ENCODE data around the gene SEPTIN6.

DNA sequence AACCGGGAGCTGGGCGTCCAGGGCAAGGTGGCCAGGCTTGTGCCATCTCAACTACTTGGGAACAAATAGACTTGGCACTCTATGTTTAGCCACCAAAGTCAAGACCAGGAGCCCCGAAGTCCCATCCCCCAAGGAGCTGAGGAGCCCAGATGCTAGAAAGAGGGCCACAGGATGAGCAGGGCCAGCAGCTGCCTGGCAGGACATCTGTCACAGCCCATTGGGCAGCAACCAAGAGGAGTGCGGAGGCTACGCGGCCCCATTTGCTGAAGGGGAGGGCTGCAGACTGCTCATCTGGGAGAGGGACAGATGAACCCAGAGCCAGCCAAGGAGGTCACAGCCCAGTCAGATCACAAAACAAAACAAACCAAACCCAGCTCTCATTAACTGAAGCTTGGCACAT, 42.5 kb upstream of the SEPTIN6 start:
- TF ChIP-seq CTCF (IDR thresholded peaks at IDR 0.05; ENCODE audit: low read length) (no peak), EZH2 (IDR thresholded peaks at IDR 0.05; ENCODE audit: borderline replicate concordance, low read length) (no peak)
